A673 (cell line): ENCODE results near the gene FAM83F.

Experiments used
- CTCF ChIP-seq: fragments of 300-800, 200-600 bp; sonication (generic); conservative IDR thresholded peaks from 2 replicates; pipeline ENCODE4 v1.5.1; 2017; ENCODE audit warnings: low read depth, mild to moderate bottlenecking, antibody characterized with exemption, low read length, moderate library complexity, mixed read lengths
- EZH2 ChIP-seq: fragments of 200-600 bp; sonication (generic); IDR thresholded peaks from 2 replicates; pipeline ENCODE4 v1.6.1; 2017; ENCODE audit warnings: borderline replicate concordance, low read depth, mild to moderate bottlenecking, mixed read lengths, antibody characterized with exemption, low read length; ENCODE audit not compliant: poor library complexity, severe bottlenecking

DNA sequence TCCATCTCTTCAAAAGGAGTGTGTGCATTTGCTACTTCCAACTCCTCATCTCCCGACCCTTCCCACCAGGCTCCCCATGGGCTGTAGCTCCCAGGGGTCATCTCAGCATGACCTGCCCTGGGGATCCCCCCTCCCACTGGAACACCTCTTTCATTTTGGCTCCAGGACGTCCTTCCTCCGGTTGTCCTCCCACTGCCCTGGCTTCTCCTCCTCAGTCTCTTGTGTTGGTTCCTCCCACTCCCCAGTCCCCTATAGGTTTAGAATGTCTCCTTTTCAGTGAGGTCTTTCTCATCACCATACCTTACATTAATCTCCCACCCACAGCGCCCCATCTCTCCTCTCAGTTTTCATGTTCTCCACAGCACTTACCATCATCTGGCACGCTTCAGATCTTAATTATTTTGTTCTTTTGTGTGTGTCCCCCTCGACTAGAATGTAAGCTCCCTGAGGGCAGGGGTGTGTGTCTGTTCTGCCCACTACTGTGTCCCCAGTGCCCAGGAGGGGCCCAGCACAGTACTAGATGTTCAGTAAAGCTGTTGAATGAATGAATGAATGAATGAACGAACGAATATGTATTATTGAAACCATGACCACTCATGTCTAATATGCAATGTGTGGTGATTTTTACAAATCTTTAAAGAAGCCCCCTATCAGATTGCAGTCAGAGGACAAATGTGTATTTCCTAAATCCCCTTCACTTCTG lies 36.6 kb upstream of the FAM83F start:
- TF ChIP-seq CTCF (no peak), EZH2 (no peak)
